GM12891 (cell line): ENCODE results near the gene EPHX1.

Source experiments
- PAX5 ChIP-seq: IDR thresholded peaks from 2 replicates; pipeline ENCODE4 v1.6.1; 2011; ENCODE audit warnings: low read length, moderate library complexity, mild to moderate bottlenecking; ENCODE audit not compliant: insufficient read depth, severe bottlenecking
- POLR2A ChIP-seq: IDR thresholded peaks from 2 replicates; pipeline ENCODE4 v1.6.1; 2011; ENCODE audit warnings: low read depth, low read length, control low read depth
- POLR2AphosphoS5 ChIP-seq: IDR thresholded peaks from 2 replicates; pipeline ENCODE4 v1.6.1; 2011; ENCODE audit warnings: low read depth, low read length, control low read depth
- SPI1 ChIP-seq: IDR thresholded peaks from 2 replicates; pipeline ENCODE4 v1.6.1; 2011; ENCODE audit warnings: low read depth, low read length, control low read depth
- TAF1 ChIP-seq: IDR thresholded peaks from 2 replicates; pipeline ENCODE4 v1.6.1; 2011; ENCODE audit warnings: low read depth, low read length, control low read depth

DNA sequence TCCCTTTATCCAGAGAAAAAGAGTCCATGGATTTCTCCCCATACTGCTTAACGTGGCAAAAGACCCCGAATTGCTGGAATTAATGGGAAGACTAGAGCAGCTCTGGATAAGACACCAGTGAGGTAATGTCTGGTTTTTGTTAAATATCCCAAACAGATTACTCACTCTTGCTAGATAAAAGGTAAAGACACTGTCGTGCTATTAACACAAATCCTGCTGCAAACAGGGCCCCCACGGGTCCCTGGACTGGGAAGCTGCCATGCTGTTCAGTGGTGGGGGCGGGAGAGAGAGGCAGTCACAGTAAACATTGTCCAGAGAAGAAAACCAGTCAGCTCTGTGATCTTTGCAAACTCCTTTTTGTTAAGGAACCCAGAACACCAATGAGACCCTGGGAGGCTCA is 47.5 kb upstream of the EPHX1 start:
- TF ChIP-seq TAF1, result no peak
- TF ChIP-seq POLR2A, result no peak
- no peak for TF ChIP-seq POLR2AphosphoS5
- TF ChIP-seq SPI1, result no peak
- no peak for TF ChIP-seq PAX5
